ENCODE data around the gene OOSP4A. TPM values are rescaled to one million over a fixed set of nuclear protein-coding genes. Genes with fewer than 3 reads are reported as not detected.

The OOSP4A gene
- total RNA-seq, 1 donor from 2014 or later, result not detected

- no peak for ATAC-seq
- no peak overlapping the region for H3K27ac ChIP-seq
- no peaks in the 10 kb centered on the region for H3K36me3 ChIP-seq
- no peaks in the 10 kb centered on the region for H3K9me3 ChIP-seq
- DNase-seq, result no peak
- no peaks in the 10 kb centered on the region for H3K27me3 ChIP-seq (ENCODE audit: low read depth)
- no peak for TF ChIP-seq CTCF (IDR thresholded peaks at IDR 0.05)
- intact Hi-C loops (cut with DNase I), result no loop called here
- H3K4me3 ChIP-seq, result no peak overlapping the region
- no peaks in the 10 kb centered on the region for H3K4me1 ChIP-seq
These were observed 19.1 kb upstream of the OOSP4A start for GRCh38 chr11:59944720-59945119.

GRCh38 chr11:59953463-59954218 is 10.2 kb upstream of the OOSP4A start:
- no peak overlapping the region for H3K27ac ChIP-seq
- no peaks in the 10 kb centered on the region for H3K27me3 ChIP-seq (ENCODE audit: low read depth)
- DNase-seq (no peak), ATAC-seq (no peak)
- no peaks in the 10 kb centered on the region for H3K4me1 ChIP-seq
- TF ChIP-seq CTCF (IDR thresholded peaks at IDR 0.05), result no peak
- no peaks in the 10 kb centered on the region for H3K9me3 ChIP-seq
- intact Hi-C loops (cut with DNase I), result no loop called here
- no peak overlapping the region for H3K4me3 ChIP-seq
- no peaks in the 10 kb centered on the region for H3K36me3 ChIP-seq

GRCh38 chr11:59954219-59954847 is 9.5 kb upstream of the OOSP4A start:
- DNase-seq (no peak), ATAC-seq (no peak)
- no peak for TF ChIP-seq CTCF (IDR thresholded peaks at IDR 0.05)
- H3K4me1 ChIP-seq, result no peaks in the 10 kb centered on the region
- H3K9me3 ChIP-seq, result no peaks in the 10 kb centered on the region
- intact Hi-C loops (cut with DNase I), result no loop called here
- no peak overlapping the region for H3K27ac ChIP-seq
- no peaks in the 10 kb centered on the region for H3K36me3 ChIP-seq
- no peaks in the 10 kb centered on the region for H3K27me3 ChIP-seq (ENCODE audit: low read depth)
- no peak overlapping the region for H3K4me3 ChIP-seq

GRCh38 chr11:59957094-59957493 is 6.7 kb upstream of the OOSP4A start:
- H3K27me3 ChIP-seq (ENCODE audit: low read depth), result no peaks in the 10 kb centered on the region
- no peaks in the 10 kb centered on the region for H3K36me3 ChIP-seq
- no peak for TF ChIP-seq CTCF (IDR thresholded peaks at IDR 0.05)
- ATAC-seq, result no peak
- no peaks in the 10 kb centered on the region for H3K9me3 ChIP-seq
- intact Hi-C loops (cut with DNase I), result no loop called here
- no peaks in the 10 kb centered on the region for H3K4me1 ChIP-seq
- H3K27ac ChIP-seq, result no peak overlapping the region
- no peak overlapping the region for H3K4me3 ChIP-seq
- DNase-seq, result no peak

GRCh38 chr11:59960502-59961381 is 3.1 kb upstream of the OOSP4A start:
- Histone ChIP-seq H3K36me3 (no peaks in the 10 kb centered on the region), H3K27me3 (ENCODE audit: low read depth) (no peaks in the 10 kb centered on the region), H3K4me1 (no peaks in the 10 kb centered on the region), H3K27ac (no peak overlapping the region), H3K9me3 (no peaks in the 10 kb centered on the region), H3K4me3 (no peak overlapping the region)
- no peak for ATAC-seq
- intact Hi-C loops (cut with DNase I), result no loop called here
- DNase-seq, result no peak
- no peak for TF ChIP-seq CTCF (IDR thresholded peaks at IDR 0.05)
